ENCODE data around the gene INO80D. TPM values are rescaled to one million over a fixed set of nuclear protein-coding genes. Genes with fewer than 3 reads are reported as not detected.
"Not testable (repeated sequence)": the region's sequence is repeated elsewhere in the genome, so short reads cannot be mapped to it uniquely, and the experiment has no call there.

The INO80D gene
- total RNA-seq, 1 donor from 2014 or later: 5.0 TPM

- peak overlapping the region; percentile 83 for H3K4me3 ChIP-seq (ENCODE audit: low read depth, low read length)
- no peak for DNase-seq (ENCODE audit: low read depth)
These were observed 1.5 kb downstream of the INO80D start for GRCh38 chr2:206084439-206084869.

GRCh38 chr2:206083602-206084438 is 2.2 kb downstream of the INO80D start:
- DNase-seq (ENCODE audit: low read depth): no peak
- peak overlapping the region; percentile 83 for H3K4me3 ChIP-seq (ENCODE audit: low read depth, low read length)
- TF ChIP-seq CTCF (conservative IDR thresholded peaks at IDR 0.05; ENCODE audit: low read depth, low read length): no peak

More at GRCh38 chr2:206084439-206084869, 1.5 kb downstream of the INO80D start:
- TF ChIP-seq CTCF (conservative IDR thresholded peaks at IDR 0.05; ENCODE audit: low read depth, low read length): no peak

- H3K4me3 ChIP-seq (ENCODE audit: low read depth, low read length): no peak overlapping the region
- DNase-seq (ENCODE audit: low read depth): no peak
- TF ChIP-seq CTCF (conservative IDR thresholded peaks at IDR 0.05; ENCODE audit: low read depth, low read length): no peak
These were observed 3.6 kb downstream of the INO80D start for GRCh38 chr2:206082298-206082843.

GRCh38 chr2:206080927-206081326 is 5.0 kb downstream of the INO80D start:
- DNase-seq (ENCODE audit: low read depth): no peak

GRCh38 chr2:206079699-206080465 is 6.1 kb downstream of the INO80D start:
- no peak overlapping the region for H3K4me3 ChIP-seq (ENCODE audit: low read depth, low read length)
- DNase-seq (ENCODE audit: low read depth): no peak
- TF ChIP-seq CTCF (conservative IDR thresholded peaks at IDR 0.05; ENCODE audit: low read depth, low read length): no peak

More at GRCh38 chr2:206080927-206081326, 5.0 kb downstream of the INO80D start:
- no peak for TF ChIP-seq CTCF (conservative IDR thresholded peaks at IDR 0.05; ENCODE audit: low read depth, low read length)
- H3K4me3 ChIP-seq (ENCODE audit: low read depth, low read length): no peak overlapping the region

GRCh38 chr2:206077879-206078278 is 8.1 kb downstream of the INO80D start:
- DNase-seq (ENCODE audit: low read depth); H3K4me3 ChIP-seq (ENCODE audit: low read depth, low read length): not testable (repeated sequence)

- no peak for TF ChIP-seq CTCF (conservative IDR thresholded peaks at IDR 0.05; ENCODE audit: low read depth, low read length)
- H3K4me3 ChIP-seq (ENCODE audit: low read depth, low read length): no peak overlapping the region
- DNase-seq (ENCODE audit: low read depth): no peak
These were observed 10.9 kb downstream of the INO80D start for GRCh38 chr2:206075113-206075512.
